Lower leg skin (tissue), 4 donors: Measurements from ENCODE around the gene PACRGL. TPM values are rescaled to one million over a fixed set of nuclear protein-coding genes. Genes with fewer than 3 reads are reported as not detected.

Experiments used
- DNase-seq, 2 donors: peaks; one replicate each; pipeline ENCODE4 v3.0.0-alpha.2; 2019; ENCODE audit warnings: low spot score in 2 of 2
- H3K4me3 ChIP-seq: fragments of 200-600 bp; sonication (generic); 2 replicates; pipeline ENCODE4 v1.5.1; 2017; ENCODE audit warnings: mild to moderate bottlenecking, low read depth; ENCODE audit not compliant: poor library complexity, severe bottlenecking
- CTCF ChIP-seq, 3 donors: fragments of 450-650 bp; IDR thresholded peaks; one replicate each; pipeline ENCODE4 v1.5.1; 2016; ENCODE audit warnings: antibody characterized with exemption in 3 of 3, mild to moderate bottlenecking in 3 of 3, moderate library complexity in 2 of 3
- POLR2A ChIP-seq, 2 donors: fragments of 450-650 bp; IDR thresholded peaks; one replicate each; pipeline ENCODE4 v1.6.1; 2016 to 2017; ENCODE audit warnings: antibody characterized with exemption in 2 of 2, mild to moderate bottlenecking in 1 of 2, moderate library complexity in 1 of 2
- WGBS, 2 donors: methylation state at CpG; one replicate each; pipeline ENCODE4 v1.1.5; 2018; 5-methylcytosine and 5-hydroxymethylcytosine counted together
- intact Hi-C: fragments of 100-400 bp; cut with DNase I; formaldehyde crosslinking; loops from one replicate; pipeline ENCODE4 v1.15.0; 2023; ENCODE audit warnings: low total_unique reads
- total RNA-seq, 4 donors: library from RNA; depleted of rRNA; stranded (reverse); fragments of >200 nt; gene quantifications; one replicate each; pipeline ENCODE4 v1.1.0, GENCODE V29; 2016

Gene PACRGL
- total RNA-seq, 4 donors from 2014 or later: 15.6 to 27.7 (median 23.3) TPM

DNA sequence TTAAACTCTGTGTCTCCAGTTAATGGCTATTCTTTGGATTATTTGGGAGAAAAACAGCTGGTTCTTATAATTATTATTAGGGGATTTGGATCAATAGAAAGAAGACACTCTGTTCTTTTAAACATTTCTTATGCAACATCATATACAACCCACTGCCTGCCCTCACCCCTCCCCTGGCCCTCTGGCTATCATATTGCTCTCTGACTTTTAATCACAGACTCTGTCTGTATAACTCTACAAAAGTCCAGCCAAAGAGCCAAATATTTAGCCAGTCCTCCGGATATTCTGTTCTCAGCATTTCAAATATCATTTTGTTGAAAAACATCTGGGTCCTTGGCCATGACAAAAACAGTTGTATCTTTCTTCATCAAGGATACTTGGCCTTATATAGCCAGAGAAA lies 19.0 kb upstream of the PACRGL start:
- intact Hi-C loops: loop anchor here (5.0 kb wide), 1 partner anchor 1984 kb away; no protein-coding TSS in a partner anchor
- TF ChIP-seq POLR2A (IDR thresholded peaks at IDR 0.05) (no peak), CTCF (IDR thresholded peaks at IDR 0.05) (no peak)
- no peak overlapping the region for H3K4me3 ChIP-seq
- DNase-seq: no peak
- 72 to 76% methylated on average over 1 of the region's 1 CpG for WGBS, 2 donors

GRCh38 chr4:20682853-20683252 lies 17.4 kb upstream of the PACRGL start:
- DNase-seq: no peak
- TF ChIP-seq POLR2A (IDR thresholded peaks at IDR 0.05) (no peak), CTCF (IDR thresholded peaks at IDR 0.05) (no peak)
- intact Hi-C loops: loop anchor here (5.0 kb wide), 1 partner anchor 1986 kb away; no protein-coding TSS in a partner anchor
- 66 to 68% methylated on average over 3 of the region's 3 CpGs for WGBS, 2 donors
- no peak overlapping the region for H3K4me3 ChIP-seq

GRCh38 chr4:20683766-20684165 lies 16.5 kb upstream of the PACRGL start:
- H3K4me3 ChIP-seq: no peak overlapping the region
- TF ChIP-seq CTCF (IDR thresholded peaks at IDR 0.05): no peak
- TF ChIP-seq POLR2A (IDR thresholded peaks at IDR 0.05): no peak
- 83 to 87% methylated on average over 3 of the region's 3 CpGs for WGBS, 2 donors
- DNase-seq: no peak
- intact Hi-C loops: loop anchor here (5.0 kb wide), 1 partner anchor 1986 kb away; no protein-coding TSS in a partner anchor

- TF ChIP-seq POLR2A (IDR thresholded peaks at IDR 0.05) (no peak), CTCF (IDR thresholded peaks at IDR 0.05) (no peak)
- no peak overlapping the region for H3K4me3 ChIP-seq
- 30 to 33% methylated on average over 6 of the region's 6 CpGs for WGBS, 2 donors
- intact Hi-C loops: loop anchor here (5.0 kb wide), 1 partner anchor 1988 kb away; no protein-coding TSS in a partner anchor
- no peak for DNase-seq
Measured at GRCh38 chr4:20684852-20685763, 15.2 kb upstream of the PACRGL start.

DNA sequence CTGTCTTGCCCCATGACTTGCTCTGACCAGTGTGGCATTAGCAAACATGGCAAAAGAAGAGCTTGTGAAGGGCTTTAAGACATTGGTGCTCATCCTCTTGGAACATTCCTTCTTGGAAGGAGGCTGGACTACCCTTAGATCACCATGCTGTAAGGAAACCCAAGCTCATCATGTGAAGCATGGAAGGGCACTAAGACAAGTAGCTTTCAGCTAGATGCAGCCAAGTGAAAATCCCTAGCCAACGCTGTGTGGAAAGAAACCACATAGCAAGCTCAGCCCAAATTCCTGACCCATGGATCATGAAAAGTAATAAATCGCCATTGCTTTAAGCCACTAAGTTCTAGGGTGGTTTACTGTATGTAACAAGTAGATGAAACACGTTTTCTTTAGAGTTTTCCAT lies 12.4 kb upstream of the PACRGL start:
- DNase-seq: no peak
- no peak for TF ChIP-seq POLR2A (IDR thresholded peaks at IDR 0.05)
- TF ChIP-seq CTCF (IDR thresholded peaks at IDR 0.05): no peak
- intact Hi-C loops: no loop called here
- 46 to 49% methylated on average over 3 of the region's 3 CpGs for WGBS, 2 donors
- H3K4me3 ChIP-seq: no peak overlapping the region
